Astrocyte (in vitro differentiated cells and primary cell): Measurements from ENCODE around the gene WEE2.

Experiments used
- CTCF ChIP-seq: IDR thresholded peaks from 2 replicates; pipeline ENCODE4 v1.5.1; 2011; ENCODE audit warnings: low read depth, mild to moderate bottlenecking, inconsistent platforms, low read length, moderate library complexity; ENCODE audit not compliant: insufficient read depth
- EZH2 ChIP-seq: IDR thresholded peaks from 2 replicates; pipeline ENCODE4 v1.6.1; 2012; ENCODE audit warnings: mild to moderate bottlenecking, low read length, inconsistent platforms; ENCODE audit not compliant: insufficient read depth

- peak; percentile 25 for TF ChIP-seq CTCF
- no peak for TF ChIP-seq EZH2
Measured at GRCh38 chr7:141754939-141755338, 46.8 kb downstream of the WEE2 start.
